K562 (cell line): Measurements from ENCODE around the gene JPT2.

Experiments
- RBBP5 ChIP-seq: fragments of 200-600 bp; sonication (generic); IDR thresholded peaks from 2 replicates; pipeline ENCODE4 v1.6.1; 2012; ENCODE audit warnings: borderline replicate concordance, mild to moderate bottlenecking, low read length, control low read depth, inconsistent platforms; ENCODE audit not compliant: insufficient read depth, poor library complexity, severe bottlenecking
- SMAD1 ChIP-seq: fragments of 150-350 bp; IDR thresholded peaks from 2 replicates; pipeline ENCODE4 v1.6.1; 2014; ENCODE audit warnings: low read length, low read depth; ENCODE audit not compliant: partially characterized antibody
- TRIM28 ChIP-seq: fragments of 450-650 bp; IDR thresholded peaks from 2 replicates; pipeline ENCODE4 v1.6.1; 2017
- XRCC5 ChIP-seq: fragments of 200-400 bp; formaldehyde crosslinking; IDR thresholded peaks from 2 replicates; pipeline ENCODE4 v1.6.1; 2017; ENCODE audit warnings: low read depth, mild to moderate bottlenecking, low read length
- ZNF639 ChIP-seq, 2 experiments: fragments of 200-800 bp in 1 of 2; sonication (Bioruptor generic) in 1 of 2; sonication (generic) in 1 of 2; formaldehyde crosslinking in 1 of 2; IDR thresholded peaks in 1 of 2; conservative IDR thresholded peaks in 1 of 2; 2 replicates each; pipeline versions ENCODE4 v1.5.0 to v1.6.1; 2016 to 2020; ENCODE audit warnings: missing compliant biosample characterization in 1 of 2, missing genetic modification characterization in 1 of 2, missing genetic modification reagents in 1 of 2

GRCh38 chr16:1696863-1697262 lies 18.8 kb downstream of the JPT2 start:
- TF ChIP-seq SMAD1 (no peak), ZNF639 (CRISPR knock-in tag; conservative IDR thresholded peaks at IDR 0.05 in 1 of 2, IDR thresholded peaks at IDR 0.05 in 1 of 2) (no peak), RBBP5 (no peak), TRIM28 (no peak), XRCC5 (no peak)
